Choroid plexus epithelial cell (primary cell): Measurements from ENCODE around the gene ALPL.

Experiments used
- DNase-seq: peaks from one replicate; pipeline ENCODE4 v3.0.0-alpha.2; 2010; ENCODE audit warnings: low read depth
- H3K4me3 ChIP-seq: 2 replicates; pipeline ENCODE4 v1.5.1; 2011; ENCODE audit warnings: low read depth, mild to moderate bottlenecking, control low read depth, low read length, moderate library complexity
- TF ChIP-seq, protein P1 (sequence below): conservative IDR thresholded peaks from 2 replicates; pipeline ENCODE4 v1.5.1; 2011; ENCODE audit warnings: low read depth, mild to moderate bottlenecking, control low read depth, inconsistent platforms, low read length, moderate library complexity

Gene ALPL

DNA sequence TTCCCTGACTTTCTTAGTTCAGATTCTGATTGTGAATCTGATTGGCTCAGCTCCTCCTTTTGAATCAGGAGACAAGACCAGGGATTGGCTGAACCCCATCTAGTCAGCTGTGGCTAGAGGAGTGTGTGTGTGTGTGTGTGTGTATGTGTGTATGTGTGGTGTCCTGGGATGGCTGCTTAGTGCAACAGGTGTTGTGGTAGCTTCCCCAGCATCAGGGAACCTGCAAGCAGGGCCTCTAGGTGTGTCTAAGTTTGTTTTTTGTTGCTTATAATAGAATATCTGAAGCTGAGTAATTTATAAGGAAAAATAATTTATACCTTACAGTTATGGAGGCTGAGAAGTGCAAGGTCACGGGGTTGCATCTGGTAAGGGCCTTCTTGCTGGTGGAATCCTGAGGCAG is 13.2 kb upstream of the ALPL start:
- no peak for DNase-seq
- no peak overlapping the region for H3K4me3 ChIP-seq
- TF ChIP-seq, protein P1, sequence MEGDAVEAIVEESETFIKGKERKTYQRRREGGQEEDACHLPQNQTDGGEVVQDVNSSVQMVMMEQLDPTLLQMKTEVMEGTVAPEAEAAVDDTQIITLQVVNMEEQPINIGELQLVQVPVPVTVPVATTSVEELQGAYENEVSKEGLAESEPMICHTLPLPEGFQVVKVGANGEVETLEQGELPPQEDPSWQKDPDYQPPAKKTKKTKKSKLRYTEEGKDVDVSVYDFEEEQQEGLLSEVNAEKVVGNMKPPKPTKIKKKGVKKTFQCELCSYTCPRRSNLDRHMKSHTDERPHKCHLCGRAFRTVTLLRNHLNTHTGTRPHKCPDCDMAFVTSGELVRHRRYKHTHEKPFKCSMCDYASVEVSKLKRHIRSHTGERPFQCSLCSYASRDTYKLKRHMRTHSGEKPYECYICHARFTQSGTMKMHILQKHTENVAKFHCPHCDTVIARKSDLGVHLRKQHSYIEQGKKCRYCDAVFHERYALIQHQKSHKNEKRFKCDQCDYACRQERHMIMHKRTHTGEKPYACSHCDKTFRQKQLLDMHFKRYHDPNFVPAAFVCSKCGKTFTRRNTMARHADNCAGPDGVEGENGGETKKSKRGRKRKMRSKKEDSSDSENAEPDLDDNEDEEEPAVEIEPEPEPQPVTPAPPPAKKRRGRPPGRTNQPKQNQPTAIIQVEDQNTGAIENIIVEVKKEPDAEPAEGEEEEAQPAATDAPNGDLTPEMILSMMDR, result no peak

DNA sequence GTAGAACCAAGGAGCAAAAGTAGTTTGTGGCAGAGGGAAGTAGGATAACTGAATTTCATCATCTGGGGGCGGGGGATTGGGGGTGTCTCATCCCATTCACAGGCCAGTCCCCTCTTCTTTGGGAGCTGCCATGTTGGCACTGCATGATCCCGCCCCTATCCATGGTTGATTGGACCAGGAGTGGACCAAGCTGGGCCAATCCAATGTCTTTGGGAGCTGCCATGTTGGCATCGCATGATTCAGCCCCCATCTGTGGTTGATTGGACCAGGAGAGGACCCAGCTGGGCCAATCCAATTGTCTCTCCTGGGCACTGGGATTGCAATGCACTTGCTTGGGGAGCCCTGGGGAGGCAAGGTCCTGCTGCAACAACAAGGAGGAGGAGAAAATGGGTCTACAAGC is 12.3 kb upstream of the ALPL start:
- DNase-seq, result no peak
- H3K4me3 ChIP-seq, result no peak overlapping the region
- TF ChIP-seq, protein P1, result no peak

DNA sequence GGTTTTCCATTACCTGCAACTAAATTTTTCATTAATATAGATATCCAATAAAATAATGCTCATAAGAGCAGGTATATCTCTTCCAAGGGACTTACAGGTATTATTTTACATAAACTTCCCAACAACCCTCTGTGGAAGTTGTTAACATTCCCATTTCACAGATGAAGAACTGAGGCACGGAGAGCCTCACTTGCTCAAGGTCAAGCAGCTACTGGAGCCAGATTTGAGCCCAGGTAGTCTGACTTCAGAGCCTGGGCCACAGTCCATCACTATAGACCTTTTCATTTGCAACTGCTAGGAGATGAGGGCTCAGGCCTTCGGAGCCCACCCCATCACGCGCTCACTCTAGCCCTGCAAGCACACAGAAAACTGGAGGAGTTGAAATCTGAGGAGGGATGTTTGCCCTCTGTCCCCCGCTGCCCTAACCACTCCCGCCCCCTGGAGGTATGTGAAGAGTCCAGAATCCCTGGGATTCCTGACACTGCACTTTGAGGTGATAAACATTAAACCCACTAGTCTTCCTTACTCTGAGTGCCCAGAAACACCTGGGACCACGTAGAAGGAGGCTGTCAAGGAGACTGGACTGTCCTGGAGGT is 11.7 kb upstream of the ALPL start:
- DNase-seq, result no peak
- TF ChIP-seq, protein P1, result peak; percentile 33

DNA sequence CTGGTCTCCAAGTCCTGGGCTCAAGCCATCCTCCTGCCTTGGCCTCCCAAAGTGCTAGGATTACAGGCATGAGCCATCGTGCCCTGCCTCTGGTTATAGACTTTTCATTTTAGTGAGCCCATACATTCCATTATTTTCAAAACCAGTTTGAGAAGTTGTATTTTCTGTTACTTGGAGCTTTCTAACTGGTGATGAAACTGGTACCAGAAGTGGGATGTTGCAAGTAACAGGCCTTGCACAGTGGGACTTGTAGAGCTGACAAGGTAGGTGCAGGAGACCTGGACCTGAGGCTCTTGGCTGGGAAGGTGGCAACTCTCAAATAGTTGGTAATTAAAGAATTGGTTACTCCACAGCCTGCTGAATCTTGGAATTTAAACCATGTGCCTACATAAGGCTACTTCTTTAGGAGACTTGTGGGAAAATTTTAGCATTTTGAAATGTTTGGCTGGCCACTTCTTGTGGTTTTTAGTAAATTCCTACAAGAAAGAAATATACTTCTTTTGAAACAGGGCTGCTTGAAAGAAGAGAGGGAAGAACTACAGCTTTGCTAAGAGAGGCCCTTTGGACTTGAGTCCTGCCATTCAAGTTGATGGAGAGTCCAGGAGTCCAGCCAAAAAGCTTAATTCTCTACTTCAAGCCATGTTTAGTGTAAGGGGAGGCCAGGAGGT is 9.8 kb upstream of the ALPL start:
- TF ChIP-seq, protein P1, result no peak
- DNase-seq, result peak; percentile 50
- H3K4me3 ChIP-seq, result no peak overlapping the region

More for the DNA sequence above, 11.7 kb upstream of the ALPL start:
- no peak overlapping the region for H3K4me3 ChIP-seq

DNA sequence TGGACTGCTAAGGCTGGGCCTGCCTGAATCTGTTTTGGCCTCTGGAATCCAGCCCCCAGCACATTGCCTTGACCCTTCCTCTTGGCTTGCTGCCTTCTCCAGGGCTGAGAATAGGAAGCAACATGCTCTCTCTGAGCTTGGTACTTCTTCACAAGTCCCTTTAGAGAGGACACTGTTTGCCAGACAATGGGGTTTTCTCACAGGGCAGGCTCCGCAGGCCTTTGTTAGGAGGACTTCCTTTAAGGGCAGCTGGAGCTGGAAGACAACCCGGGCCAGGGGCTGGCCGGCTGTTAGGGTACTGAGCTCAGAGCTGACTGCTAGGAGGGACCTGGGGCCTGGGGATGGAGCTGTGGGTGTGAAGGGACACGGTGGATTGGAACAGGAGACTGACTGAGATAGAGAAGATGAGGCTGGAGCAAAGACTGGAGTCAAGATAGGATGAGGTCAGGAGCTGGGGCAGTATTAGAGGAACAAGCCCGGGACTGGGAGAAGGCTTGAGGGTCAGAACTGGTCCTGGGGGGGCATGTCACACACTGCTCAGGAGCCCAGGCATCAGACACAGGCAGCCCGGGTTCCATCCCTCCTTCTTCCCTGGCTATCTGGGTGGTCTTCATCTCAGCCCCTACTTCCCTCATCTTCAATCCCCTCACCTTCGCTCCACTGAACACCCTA is 5.4 kb upstream of the ALPL start:
- DNase-seq, result no peak
- TF ChIP-seq, protein P1, result no peak
- H3K4me3 ChIP-seq, result no peak overlapping the region

DNA sequence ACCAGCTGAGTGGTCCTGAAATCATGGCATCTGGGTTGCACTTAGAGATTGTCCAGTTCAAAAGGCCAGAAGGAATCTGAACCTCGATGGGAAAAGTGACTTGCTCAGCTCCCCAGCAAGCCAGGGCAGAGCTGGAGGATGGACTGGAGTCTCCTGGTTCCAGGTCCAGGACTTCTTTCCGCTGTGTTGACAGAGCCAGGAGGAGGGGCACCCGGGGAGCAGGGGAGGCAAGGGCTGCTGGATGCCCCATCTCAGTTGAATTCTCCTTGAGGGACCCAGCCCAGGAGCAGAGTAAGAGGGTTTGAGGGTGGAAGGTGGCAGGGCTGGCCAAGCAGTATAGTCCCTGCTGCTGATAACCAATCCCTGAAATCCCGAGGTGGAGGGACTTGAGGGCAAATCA is 2.4 kb upstream of the ALPL start:
- H3K4me3 ChIP-seq, result no peak overlapping the region
- no peak for DNase-seq
- TF ChIP-seq, protein P1, result no peak
